Nephron progenitor cell (in vitro differentiated cells): Measurements from ENCODE around the gene ZFAND3.

Experiments used
- DNase-seq: peaks from one replicate; pipeline ENCODE4 v3.0.0; 2021
- H3K27ac Mint-ChIP-seq: 2 replicates; pipeline ENCODE4 v1.8.0; 2021; ENCODE audit warnings: mild to moderate bottlenecking, moderate library complexity, mixed read lengths
- H3K27me3 Mint-ChIP-seq: 2 replicates; pipeline ENCODE4 v1.8.0; 2021; ENCODE audit warnings: mild to moderate bottlenecking, low read depth, mixed read lengths; ENCODE audit not compliant: poor library complexity
- H3K36me3 Mint-ChIP-seq: 2 replicates; pipeline ENCODE4 v1.8.0; 2021; ENCODE audit warnings: low read depth, mixed read lengths
- H3K4me1 Mint-ChIP-seq: 2 replicates; pipeline ENCODE4 v1.8.0; 2021; ENCODE audit warnings: mixed read lengths
- H3K4me3 Mint-ChIP-seq: 2 replicates; pipeline ENCODE4 v1.8.0; 2021; ENCODE audit warnings: mild to moderate bottlenecking, moderate library complexity, mixed read lengths
- H3K9me3 Mint-ChIP-seq: 2 replicates; pipeline ENCODE4 v1.8.0; 2021; ENCODE audit warnings: mild to moderate bottlenecking, moderate library complexity, mixed read lengths
- CTCF ChIP-seq: fragments of 200-600 bp; sonication (generic); IDR thresholded peaks from 2 replicates; pipeline ENCODE4 v1.5.0; 2021; ENCODE audit warnings: antibody characterized with exemption

The ZFAND3 gene

DNA sequence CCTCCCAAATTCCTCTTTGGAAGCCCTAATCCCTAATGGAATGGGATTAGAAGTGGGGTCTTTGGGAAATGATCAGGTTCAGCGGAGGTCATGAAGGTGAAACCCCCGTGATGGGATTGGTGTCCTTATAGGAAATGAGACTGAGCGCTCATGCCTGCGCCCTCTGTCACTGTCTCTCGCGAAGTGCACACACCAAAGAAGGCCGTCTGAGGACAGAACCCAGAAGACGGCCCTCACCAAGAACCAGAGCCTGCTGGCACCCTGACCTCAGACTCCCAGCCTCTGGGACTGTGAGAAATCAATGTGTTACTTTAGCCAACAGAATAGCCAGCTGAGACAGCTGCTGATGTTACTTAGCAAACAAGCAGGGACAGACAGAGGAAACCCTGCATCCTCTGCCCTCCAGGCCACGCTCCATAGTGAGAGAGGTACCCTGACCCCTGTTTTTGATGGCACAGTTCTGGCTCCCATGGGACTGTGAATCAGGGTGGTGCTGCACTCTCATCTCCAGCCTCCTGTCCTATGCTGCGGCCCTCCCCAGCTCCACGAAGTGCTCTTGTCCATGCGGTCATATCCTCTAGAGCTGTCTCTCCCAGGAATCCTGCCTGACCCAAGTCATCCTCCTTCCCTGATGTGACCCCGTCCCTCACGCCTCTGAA lies 369.3 kb downstream of the ZFAND3 start:
- Mint-ChIP-seq H3K27ac (peak overlapping the region; percentile 12), H3K27me3 (peaks cover 13% of the 10 kb centered on the region), H3K4me3 (no peak overlapping the region), H3K36me3 (no peaks in the 10 kb centered on the region), H3K4me1 (peaks cover 70% of the 10 kb centered on the region), H3K9me3 (no peaks in the 10 kb centered on the region)
- DNase-seq, result no peak
- TF ChIP-seq CTCF, result no peak

DNA sequence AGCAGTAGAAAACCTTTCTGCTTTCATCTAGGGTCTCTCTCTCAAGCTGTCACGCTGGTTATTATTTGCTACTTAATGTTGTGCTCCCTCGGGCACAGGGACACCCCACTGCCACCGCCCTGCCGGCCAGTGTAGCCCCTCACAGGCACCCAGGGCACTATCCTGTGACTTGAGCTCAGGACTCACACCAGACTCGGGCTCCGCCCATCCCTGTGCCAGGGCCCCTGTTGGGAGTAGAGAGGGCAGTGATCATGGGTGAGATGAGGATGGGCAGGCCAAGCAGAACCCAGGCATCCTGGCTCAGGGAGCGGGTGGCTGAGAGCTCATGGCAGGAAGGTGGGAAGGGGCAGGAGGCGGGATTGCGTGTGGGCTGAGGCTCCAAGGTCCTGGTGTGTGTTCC lies 371.9 kb downstream of the ZFAND3 start:
- H3K36me3 Mint-ChIP-seq, result no peaks in the 10 kb centered on the region
- DNase-seq, result no peak
- TF ChIP-seq CTCF, result no peak
- H3K27me3 Mint-ChIP-seq, result peaks cover 6% of the 10 kb centered on the region
- peaks cover 56% of the 10 kb centered on the region for H3K4me1 Mint-ChIP-seq
- no peaks in the 10 kb centered on the region for H3K9me3 Mint-ChIP-seq
- no peak overlapping the region for H3K27ac Mint-ChIP-seq
- no peak overlapping the region for H3K4me3 Mint-ChIP-seq

- H3K9me3 Mint-ChIP-seq, result no peaks in the 10 kb centered on the region
- peaks cover 6% of the 10 kb centered on the region for H3K27me3 Mint-ChIP-seq
- no peak overlapping the region for H3K27ac Mint-ChIP-seq
- TF ChIP-seq CTCF, result no peak
- no peaks in the 10 kb centered on the region for H3K36me3 Mint-ChIP-seq
- peak overlapping the region; percentile 16 for H3K4me3 Mint-ChIP-seq
- H3K4me1 Mint-ChIP-seq, result peaks cover 53% of the 10 kb centered on the region
- no peak for DNase-seq
These were observed 372.5 kb downstream of the ZFAND3 start for GRCh38 chr6:38192011-38192410.

DNA sequence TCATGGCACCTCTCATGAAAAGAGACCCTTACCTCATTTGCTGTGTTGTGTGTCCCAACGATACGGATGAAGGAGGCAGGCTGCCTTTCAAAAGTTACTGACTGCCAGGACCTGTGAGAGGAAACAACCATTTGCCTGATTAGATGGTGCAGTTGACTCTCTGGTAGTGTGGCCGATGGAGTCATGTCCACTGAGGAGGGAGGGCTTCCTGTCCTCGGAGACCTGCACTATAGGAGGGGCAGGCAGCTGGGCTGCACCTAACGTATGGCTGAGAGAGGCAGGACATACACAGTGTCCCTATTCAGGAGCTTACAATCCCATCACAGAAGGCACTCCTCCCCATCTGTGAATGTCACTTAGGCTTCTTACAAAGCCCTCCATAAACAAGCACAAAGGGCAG lies 373.0 kb downstream of the ZFAND3 start:
- no peak for DNase-seq
- no peaks in the 10 kb centered on the region for H3K36me3 Mint-ChIP-seq
- H3K9me3 Mint-ChIP-seq, result no peaks in the 10 kb centered on the region
- H3K4me1 Mint-ChIP-seq, result peaks cover 48% of the 10 kb centered on the region
- no peak overlapping the region for H3K4me3 Mint-ChIP-seq
- no peak for TF ChIP-seq CTCF
- peaks cover 6% of the 10 kb centered on the region for H3K27me3 Mint-ChIP-seq
- H3K27ac Mint-ChIP-seq, result no peak overlapping the region

- Mint-ChIP-seq H3K4me1 (peaks cover 43% of the 10 kb centered on the region), H3K36me3 (no peaks in the 10 kb centered on the region), H3K9me3 (no peaks in the 10 kb centered on the region), H3K27ac (peak overlapping the region; percentile 53), H3K27me3 (peaks cover 10% of the 10 kb centered on the region), H3K4me3 (no peak overlapping the region)
- no peak for DNase-seq
- no peak for TF ChIP-seq CTCF
These were observed 373.5 kb downstream of the ZFAND3 start for GRCh38 chr6:38193051-38193450.
